Cardiac muscle cell (in vitro differentiated cells and primary cell): ENCODE data around the gene GALNT9. TPM values are rescaled to one million over a fixed set of nuclear protein-coding genes. Genes with fewer than 3 reads are reported as not detected.

Source experiments
- DNase-seq, 2 donors: peaks; one replicate each; pipeline versions ENCODE4 v3.0.0 to v3.0.0-alpha.2; 2010 to 2017; ENCODE audit warnings: low read depth in 1 of 2, low spot score in 1 of 2
- H3K27ac ChIP-seq: fragments of 200-600 bp; sonication (generic); 2 replicates; pipeline ENCODE4 v1.5.1; 2016
- H3K27me3 ChIP-seq: fragments of 200-600 bp; sonication (generic); 2 replicates; pipeline ENCODE4 v1.6.0; 2016; ENCODE audit warnings: control low read depth
- H3K36me3 ChIP-seq: fragments of 200-600 bp; sonication (generic); 2 replicates; pipeline ENCODE4 v1.5.1; 2016; ENCODE audit warnings: control low read depth
- H3K4me1 ChIP-seq: fragments of 200-600 bp; sonication (generic); 2 replicates; pipeline ENCODE4 v1.8.1; 2017; ENCODE audit warnings: low read depth, mild to moderate bottlenecking, mixed run types
- H3K4me3 ChIP-seq: fragments of 200-600 bp; sonication (generic); 2 replicates; pipeline ENCODE4 v1.5.1; 2016; ENCODE audit warnings: mild to moderate bottlenecking
- H3K9me3 ChIP-seq: fragments of 200-600 bp; sonication (generic); 2 replicates; pipeline ENCODE4 v1.5.1; 2017; ENCODE audit warnings: low read depth, mild to moderate bottlenecking, control low read depth
- polyA plus RNA-seq: library from polyadenylated mRNA; unstranded; fragments of >200 nt; fragmentation: Nextera tagmentation; extraction: Ambion mirVana; gene quantifications from 2 replicates; pipeline ENCODE4 v1.2.1, GENCODE V29; 2016
- total RNA-seq: library from RNA; depleted of rRNA; stranded (reverse); fragments of >200 nt; gene quantifications from 2 replicates; pipeline ENCODE4 v1.2.3, GENCODE V29; 2016
- TF ChIP-seq, protein P1 (sequence below): IDR thresholded peaks from 2 replicates; pipeline ENCODE4 v1.5.1; 2012; ENCODE audit warnings: low read depth, mild to moderate bottlenecking, low read length

The GALNT9 gene
- total and polyA plus RNA-seq, 2 experiments from 2014 or later, result 0.42 to 0.45 TPM

DNA sequence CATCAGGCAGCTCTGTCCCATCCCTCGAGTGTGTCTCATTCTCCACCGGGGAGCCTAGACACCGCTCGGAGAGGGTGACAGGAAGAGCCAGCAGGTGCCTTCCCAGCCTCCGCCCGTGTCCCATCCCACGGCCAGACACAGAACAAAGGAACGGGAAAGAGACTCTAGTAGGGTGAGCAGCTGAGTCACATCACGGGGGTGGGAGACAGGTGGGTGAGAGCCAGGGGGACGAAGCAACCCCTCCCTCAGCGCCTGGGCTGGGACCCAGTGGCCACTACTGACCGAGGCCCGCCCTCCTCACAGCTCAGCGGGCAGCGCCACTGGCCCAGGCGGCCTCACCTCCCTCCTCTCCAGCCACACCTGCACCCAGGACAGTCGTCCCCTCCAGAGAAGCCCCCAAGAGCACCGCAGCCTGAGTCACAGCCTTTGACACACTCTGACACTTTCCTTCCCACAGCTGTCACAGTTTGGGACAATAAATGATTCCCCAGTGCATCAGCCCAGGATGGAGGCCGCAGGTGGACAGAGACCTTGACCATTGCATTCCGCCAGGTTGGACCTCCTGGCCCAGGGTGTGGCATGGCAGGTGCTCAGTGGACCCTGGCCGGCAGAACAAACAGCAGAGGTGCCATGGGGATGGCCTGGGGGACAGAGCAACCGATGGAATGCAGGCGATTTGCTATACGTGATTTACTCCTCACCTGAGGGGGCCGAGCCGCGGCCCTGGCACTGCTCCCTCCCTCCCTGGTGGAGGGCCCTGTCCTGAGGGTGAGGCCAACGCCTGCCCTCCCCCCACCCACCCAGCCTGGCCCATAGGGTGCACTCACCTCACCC, 45.4 kb upstream of the GALNT9 start:
- Histone ChIP-seq H3K36me3 (no peaks in the 10 kb centered on the region), H3K4me1 (no peaks in the 10 kb centered on the region), H3K9me3 (no peaks in the 10 kb centered on the region), H3K27ac (no peak overlapping the region), H3K4me3 (no peak overlapping the region), H3K27me3 (peaks cover 55% of the 10 kb centered on the region)
- no peak for DNase-seq
- TF ChIP-seq, protein P1, sequence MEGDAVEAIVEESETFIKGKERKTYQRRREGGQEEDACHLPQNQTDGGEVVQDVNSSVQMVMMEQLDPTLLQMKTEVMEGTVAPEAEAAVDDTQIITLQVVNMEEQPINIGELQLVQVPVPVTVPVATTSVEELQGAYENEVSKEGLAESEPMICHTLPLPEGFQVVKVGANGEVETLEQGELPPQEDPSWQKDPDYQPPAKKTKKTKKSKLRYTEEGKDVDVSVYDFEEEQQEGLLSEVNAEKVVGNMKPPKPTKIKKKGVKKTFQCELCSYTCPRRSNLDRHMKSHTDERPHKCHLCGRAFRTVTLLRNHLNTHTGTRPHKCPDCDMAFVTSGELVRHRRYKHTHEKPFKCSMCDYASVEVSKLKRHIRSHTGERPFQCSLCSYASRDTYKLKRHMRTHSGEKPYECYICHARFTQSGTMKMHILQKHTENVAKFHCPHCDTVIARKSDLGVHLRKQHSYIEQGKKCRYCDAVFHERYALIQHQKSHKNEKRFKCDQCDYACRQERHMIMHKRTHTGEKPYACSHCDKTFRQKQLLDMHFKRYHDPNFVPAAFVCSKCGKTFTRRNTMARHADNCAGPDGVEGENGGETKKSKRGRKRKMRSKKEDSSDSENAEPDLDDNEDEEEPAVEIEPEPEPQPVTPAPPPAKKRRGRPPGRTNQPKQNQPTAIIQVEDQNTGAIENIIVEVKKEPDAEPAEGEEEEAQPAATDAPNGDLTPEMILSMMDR, result no peak

DNA sequence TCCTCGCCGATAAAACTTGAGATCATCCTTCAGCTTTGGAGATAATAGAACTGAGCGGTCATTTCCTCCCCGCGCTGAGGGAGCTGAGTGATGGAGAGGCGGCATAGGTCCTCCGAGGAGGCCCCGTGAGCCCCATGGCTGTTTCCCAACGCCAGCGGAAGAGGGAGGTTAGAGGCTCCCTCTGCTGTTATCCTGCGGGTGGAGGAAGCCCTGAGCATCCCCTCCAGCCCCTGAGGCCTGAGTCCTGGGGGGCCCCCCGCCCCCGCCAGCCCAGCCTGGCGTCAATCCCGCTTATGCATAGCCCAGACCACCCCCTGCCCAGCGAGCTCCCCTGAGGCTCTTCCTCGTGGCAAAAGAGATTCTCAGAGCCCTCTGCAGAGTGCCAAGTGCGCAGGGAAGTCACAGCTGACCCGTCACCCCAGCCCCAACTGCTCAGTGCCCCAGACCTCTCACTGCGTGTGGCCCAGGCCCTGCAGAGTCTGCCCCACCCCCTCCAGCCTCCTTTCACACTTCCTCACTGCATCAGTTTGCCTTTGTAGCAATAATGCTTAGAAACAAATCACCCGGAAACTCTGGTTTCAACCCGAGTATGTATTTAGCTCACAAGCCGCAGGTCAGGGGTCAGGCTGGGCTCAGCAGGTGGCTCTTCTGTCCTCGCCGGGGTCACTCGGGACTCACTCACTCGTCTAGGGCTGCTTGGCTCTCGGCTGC, 44.7 kb upstream of the GALNT9 start:
- peaks cover 51% of the 10 kb centered on the region for H3K27me3 ChIP-seq
- H3K36me3 ChIP-seq, result no peaks in the 10 kb centered on the region
- no peak overlapping the region for H3K27ac ChIP-seq
- H3K9me3 ChIP-seq, result no peaks in the 10 kb centered on the region
- H3K4me3 ChIP-seq, result no peak overlapping the region
- DNase-seq, result peak in 1 of 2 donors; percentile 45
- H3K4me1 ChIP-seq, result no peaks in the 10 kb centered on the region
- TF ChIP-seq, protein P1, result peak; percentile 48

DNA sequence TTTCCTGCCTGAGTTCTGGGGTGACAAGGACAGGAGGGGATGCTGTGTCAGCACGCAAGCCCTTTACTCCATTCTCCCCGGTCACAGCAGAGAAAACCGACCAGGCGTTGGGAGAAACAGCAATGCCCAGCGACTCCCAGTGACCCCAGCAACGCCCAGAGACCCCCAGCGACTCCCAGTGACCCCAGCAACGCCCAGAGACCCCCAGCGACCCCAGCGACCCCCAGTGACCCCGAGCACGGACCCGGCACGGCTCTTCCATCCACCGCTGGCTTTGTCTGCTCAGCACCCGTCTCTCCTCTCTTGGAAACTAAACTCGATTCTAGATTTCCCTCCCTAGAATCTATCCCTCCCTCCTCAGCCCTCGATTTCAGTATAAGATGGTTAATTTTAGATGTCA, 38.5 kb upstream of the GALNT9 start:
- Histone ChIP-seq H3K36me3 (no peaks in the 10 kb centered on the region), H3K4me3 (no peak overlapping the region), H3K27me3 (peaks cover 7% of the 10 kb centered on the region), H3K27ac (no peak overlapping the region), H3K9me3 (no peaks in the 10 kb centered on the region), H3K4me1 (no peaks in the 10 kb centered on the region)
- TF ChIP-seq, protein P1, result no peak
- DNase-seq, result no peak

DNA sequence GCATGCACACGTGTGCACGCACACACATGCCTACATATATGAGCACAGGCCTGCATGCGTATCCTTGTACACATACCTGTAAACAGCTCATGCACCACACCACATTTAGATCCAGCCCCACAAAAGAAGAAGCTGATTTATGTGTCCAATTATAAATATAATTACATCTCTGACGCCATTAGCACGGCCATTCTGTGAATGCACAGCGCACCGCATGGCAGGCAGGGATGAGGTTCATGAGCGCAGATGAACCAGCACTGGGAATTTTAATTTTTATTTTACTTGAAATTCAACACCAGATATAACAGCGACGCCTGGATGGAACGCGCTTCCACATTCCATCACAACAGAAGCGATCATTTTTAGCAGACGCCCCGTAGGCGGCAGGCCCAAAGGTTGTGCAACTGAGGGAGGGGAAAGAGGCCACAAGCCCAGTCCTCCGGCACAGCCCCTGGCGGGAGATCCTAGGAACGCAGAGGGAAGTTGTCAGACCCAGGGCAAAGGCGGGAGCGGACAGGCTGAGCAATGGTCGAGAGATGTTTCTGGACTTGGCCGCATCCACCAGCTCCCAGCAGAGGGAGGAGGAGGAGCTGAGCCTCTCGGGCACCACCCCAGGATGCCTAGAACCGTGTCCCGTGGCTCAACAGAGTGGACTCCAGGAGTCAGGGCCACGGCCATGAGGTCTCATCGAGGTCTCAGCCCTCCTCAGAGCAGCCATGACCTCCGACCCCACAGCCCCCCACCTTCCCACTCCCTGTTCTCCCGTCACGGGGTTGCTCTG, 37.9 kb upstream of the GALNT9 start:
- H3K9me3 ChIP-seq, result no peaks in the 10 kb centered on the region
- DNase-seq, result no peak
- TF ChIP-seq, protein P1, result no peak
- no peak overlapping the region for H3K27ac ChIP-seq
- no peaks in the 10 kb centered on the region for H3K4me1 ChIP-seq
- no peak overlapping the region for H3K4me3 ChIP-seq
- peaks cover 7% of the 10 kb centered on the region for H3K27me3 ChIP-seq
- no peaks in the 10 kb centered on the region for H3K36me3 ChIP-seq

DNA sequence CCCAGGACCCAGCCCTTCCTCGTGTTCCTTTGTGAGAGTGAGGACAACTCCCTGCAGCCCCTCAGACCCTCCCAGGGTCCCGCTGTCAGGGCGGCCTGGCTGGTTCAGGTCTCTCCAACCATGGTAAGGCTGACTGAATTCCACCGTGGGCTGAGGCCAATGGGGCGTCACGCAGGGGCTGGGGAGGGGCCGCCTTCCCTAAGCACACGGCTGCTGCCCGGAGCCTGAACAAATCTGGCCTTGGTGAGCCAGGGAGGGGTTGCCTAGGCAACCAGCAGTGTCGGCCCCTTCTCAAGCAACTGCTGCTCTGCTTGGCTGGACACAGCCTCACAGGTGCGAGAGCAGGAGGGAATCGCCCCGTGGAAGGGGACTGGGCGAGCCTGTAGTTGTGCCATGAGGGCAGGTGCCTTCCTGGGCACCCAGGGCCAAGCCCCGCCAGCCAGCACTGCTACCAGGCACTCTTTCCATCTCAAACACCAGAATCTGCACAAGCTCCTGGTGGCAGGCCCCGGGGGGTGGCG, 37.0 kb upstream of the GALNT9 start:
- H3K4me1 ChIP-seq, result no peaks in the 10 kb centered on the region
- H3K9me3 ChIP-seq, result no peaks in the 10 kb centered on the region
- H3K4me3 ChIP-seq, result no peak overlapping the region
- H3K36me3 ChIP-seq, result no peaks in the 10 kb centered on the region
- peaks cover 7% of the 10 kb centered on the region for H3K27me3 ChIP-seq
- TF ChIP-seq, protein P1, result no peak
- no peak for DNase-seq
- H3K27ac ChIP-seq, result no peak overlapping the region
